RCC 7860 (cell line): ENCODE measurements around the gene UVSSA.

Experiments
- DNase-seq: peaks from one replicate; pipeline ENCODE4 v3.0.0-alpha.2; 2015; ENCODE audit warnings: low spot score
- FAIRE-seq: peaks from 2 replicates; lab custom pipeline; 2012; peaks lifted over from hg19 to GRCh38; lab: Jason Lieb, UNC

UVSSA gene

GRCh38 chr4:1404573-1405253, 57.7 kb downstream of the UVSSA start:
- FAIRE-seq, result no peak

GRCh38 chr4:1405254-1405635, 58.2 kb downstream of the UVSSA start:
- no peak for DNase-seq
- no peak for FAIRE-seq

More at GRCh38 chr4:1404573-1405253, 57.7 kb downstream of the UVSSA start:
- DNase-seq, result no peak

- DNase-seq (no peak), FAIRE-seq (no peak)
Measured at GRCh38 chr4:1405636-1406393, 58.8 kb downstream of the UVSSA start.

- DNase-seq (no peak), FAIRE-seq (no peak)
Measured at GRCh38 chr4:1406394-1406980, 59.5 kb downstream of the UVSSA start, which contains the start of gene NKX1-1. NKX1-1 (minus strand) TSS chr4:1406442; CDS start chr4:1406442, 0 bp downstream.

- DNase-seq, result no peak
- no peak for FAIRE-seq
Measured at GRCh38 chr4:1406981-1407656, 60.1 kb downstream of the UVSSA start.

- DNase-seq, result no peak
- FAIRE-seq, result no peak
Measured at GRCh38 chr4:1407657-1408333, 60.8 kb downstream of the UVSSA start.

GRCh38 chr4:1408418-1408817, 61.4 kb downstream of the UVSSA start:
- DNase-seq, result no peak
- no peak for FAIRE-seq

GRCh38 chr4:1409079-1409478, 62.1 kb downstream of the UVSSA start:
- FAIRE-seq, result no peak

GRCh38 chr4:1409491-1410425, 62.8 kb downstream of the UVSSA start:
- DNase-seq (no peak), FAIRE-seq (no peak)

More at GRCh38 chr4:1409079-1409478, 62.1 kb downstream of the UVSSA start:
- DNase-seq, result no peak

GRCh38 chr4:1410491-1411325, 63.7 kb downstream of the UVSSA start:
- DNase-seq (no peak), FAIRE-seq (no peak)

GRCh38 chr4:1411436-1412375, 64.7 kb downstream of the UVSSA start:
- no peak for FAIRE-seq

GRCh38 chr4:1412376-1413203, 65.6 kb downstream of the UVSSA start:
- FAIRE-seq, result no peak
- no peak for DNase-seq

More at GRCh38 chr4:1411436-1412375, 64.7 kb downstream of the UVSSA start:
- DNase-seq, result no peak

- DNase-seq, result no peak
- no peak for FAIRE-seq
Measured at GRCh38 chr4:1413204-1413663, 66.2 kb downstream of the UVSSA start.

GRCh38 chr4:1413687-1414479, 66.9 kb downstream of the UVSSA start:
- FAIRE-seq, result no peak

GRCh38 chr4:1414831-1415680, 68.0 kb downstream of the UVSSA start:
- DNase-seq, result no peak
- no peak for FAIRE-seq

More at GRCh38 chr4:1413687-1414479, 66.9 kb downstream of the UVSSA start:
- no peak for DNase-seq
